ENCODE measurements around the gene LCN9. TPM values are rescaled to one million over a fixed set of nuclear protein-coding genes. Genes with fewer than 3 reads are reported as not detected.

Gene LCN9
- total and polyA plus RNA-seq, 7 donors, result not detected

DNA sequence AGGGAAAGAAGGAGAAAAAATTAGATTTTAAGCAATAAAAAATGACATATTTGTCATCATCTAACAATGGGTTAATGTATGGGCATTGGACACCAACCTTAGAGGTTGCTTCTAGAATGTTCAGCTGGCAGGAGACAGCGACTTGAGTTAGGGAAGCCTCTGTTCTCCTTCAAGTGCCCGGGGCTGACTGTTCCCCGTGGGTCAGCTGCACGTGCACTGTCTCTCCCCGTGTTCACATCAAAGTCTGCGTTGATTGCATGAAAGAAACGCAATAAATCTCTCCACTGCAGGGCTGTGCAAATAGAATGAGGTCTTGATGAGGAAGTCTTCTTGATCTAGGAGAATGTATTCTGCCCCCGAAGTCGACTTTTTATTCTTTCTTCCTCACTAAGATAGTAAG lies 23.9 kb upstream of the LCN9 start, which contains the start of gene GLT6D1:
Gene GLT6D1, minus strand, starts transcription at position 345 of the 400 bp plus-strand sequence. CDS start 353 bp downstream, outside the sequence.
- Histone ChIP-seq H3K4me1 (no peaks in the 10 kb centered on the region), H3K9me3 (peaks cover 0 to 1% (median under 1%) of the 10 kb centered on the region in 4 donors), H3K36me3 (no peaks in the 10 kb centered on the region), H3K4me3 (no peak within 1 kb of the TSS), H3K27me3 (peaks cover 0 to 35% (median 6%) of the 10 kb centered on the region in 3 donors), H3K27ac (no peak within 1 kb of the TSS)
- intact Hi-C loops (cut with DNase I), result no loop called here
- no peak for DNase-seq
- 41 to 65% methylated on average over 9 of the region's 9 CpGs for WGBS, 2 donors
- no peak for TF ChIP-seq POLR2A (IDR thresholded peaks at IDR 0.05)
- TF ChIP-seq EP300 (IDR thresholded peaks at IDR 0.05), result no peak
- TF ChIP-seq, protein P1, sequence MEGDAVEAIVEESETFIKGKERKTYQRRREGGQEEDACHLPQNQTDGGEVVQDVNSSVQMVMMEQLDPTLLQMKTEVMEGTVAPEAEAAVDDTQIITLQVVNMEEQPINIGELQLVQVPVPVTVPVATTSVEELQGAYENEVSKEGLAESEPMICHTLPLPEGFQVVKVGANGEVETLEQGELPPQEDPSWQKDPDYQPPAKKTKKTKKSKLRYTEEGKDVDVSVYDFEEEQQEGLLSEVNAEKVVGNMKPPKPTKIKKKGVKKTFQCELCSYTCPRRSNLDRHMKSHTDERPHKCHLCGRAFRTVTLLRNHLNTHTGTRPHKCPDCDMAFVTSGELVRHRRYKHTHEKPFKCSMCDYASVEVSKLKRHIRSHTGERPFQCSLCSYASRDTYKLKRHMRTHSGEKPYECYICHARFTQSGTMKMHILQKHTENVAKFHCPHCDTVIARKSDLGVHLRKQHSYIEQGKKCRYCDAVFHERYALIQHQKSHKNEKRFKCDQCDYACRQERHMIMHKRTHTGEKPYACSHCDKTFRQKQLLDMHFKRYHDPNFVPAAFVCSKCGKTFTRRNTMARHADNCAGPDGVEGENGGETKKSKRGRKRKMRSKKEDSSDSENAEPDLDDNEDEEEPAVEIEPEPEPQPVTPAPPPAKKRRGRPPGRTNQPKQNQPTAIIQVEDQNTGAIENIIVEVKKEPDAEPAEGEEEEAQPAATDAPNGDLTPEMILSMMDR (IDR thresholded peaks at IDR 0.05), result no peak
- no peak for TF ChIP-seq POLR2AphosphoS5 (IDR thresholded peaks at IDR 0.05)

DNA sequence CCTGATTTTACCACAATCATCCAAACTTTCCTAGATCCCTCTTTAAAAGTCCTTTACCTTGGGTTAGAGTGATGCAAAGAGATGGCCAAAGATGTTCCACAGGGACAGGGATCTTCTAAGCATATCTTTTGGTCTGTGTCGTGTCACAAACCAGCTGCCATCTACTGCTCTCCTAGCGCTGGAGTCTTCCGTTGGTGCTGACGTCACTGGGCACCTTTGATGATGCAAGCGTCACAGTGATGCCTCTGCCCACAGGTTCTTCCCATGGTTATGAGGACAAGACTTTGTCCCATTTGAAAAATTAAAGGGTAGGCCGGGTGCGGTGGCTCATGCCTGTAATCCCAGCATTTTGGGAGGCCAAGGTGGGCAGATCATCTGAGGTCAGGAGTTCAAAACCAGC lies 22.1 kb upstream of the LCN9 start:
- 87% methylated on average over 7 of the region's 7 CpGs for WGBS, 2 donors
- H3K9me3 ChIP-seq, result peaks cover 0 to 14% (median 9%) of the 10 kb centered on the region in 4 donors
- H3K27me3 ChIP-seq, result peaks cover 0 to 25% (median 6%) of the 10 kb centered on the region in 3 donors
- no peak for DNase-seq
- no peaks in the 10 kb centered on the region for H3K36me3 ChIP-seq
- intact Hi-C loops (cut with DNase I), result no loop called here
- H3K4me3 ChIP-seq, result no peak overlapping the region
- TF ChIP-seq, protein P1 (IDR thresholded peaks at IDR 0.05), result no peak
- no peak for TF ChIP-seq POLR2AphosphoS5 (IDR thresholded peaks at IDR 0.05)
- no peak for TF ChIP-seq POLR2A (IDR thresholded peaks at IDR 0.05)
- no peak for TF ChIP-seq EP300 (IDR thresholded peaks at IDR 0.05)
- H3K4me1 ChIP-seq, result no peaks in the 10 kb centered on the region
- H3K27ac ChIP-seq, result no peak overlapping the region

DNA sequence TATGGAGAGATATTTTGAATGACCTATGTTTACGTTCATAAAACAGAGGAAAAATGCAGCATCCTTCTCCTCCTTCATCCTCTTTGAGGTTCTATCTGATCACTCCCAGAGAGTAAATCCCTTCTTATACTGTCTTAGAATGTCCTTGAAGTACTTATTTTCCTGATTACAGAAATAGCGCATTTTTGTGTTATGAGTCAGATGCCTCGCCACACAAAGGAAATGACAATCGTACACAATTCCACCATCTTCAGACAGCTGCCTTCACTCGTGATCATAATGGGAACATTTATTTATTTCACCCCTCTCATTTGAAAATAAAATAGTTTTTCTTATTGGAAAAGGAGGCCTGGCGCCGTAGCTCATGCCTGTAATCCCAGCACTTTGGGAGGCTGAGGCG lies 21.4 kb upstream of the LCN9 start:
- WGBS, 2 donors, result 66 to 77% methylated on average over 8 of the region's 8 CpGs

DNA sequence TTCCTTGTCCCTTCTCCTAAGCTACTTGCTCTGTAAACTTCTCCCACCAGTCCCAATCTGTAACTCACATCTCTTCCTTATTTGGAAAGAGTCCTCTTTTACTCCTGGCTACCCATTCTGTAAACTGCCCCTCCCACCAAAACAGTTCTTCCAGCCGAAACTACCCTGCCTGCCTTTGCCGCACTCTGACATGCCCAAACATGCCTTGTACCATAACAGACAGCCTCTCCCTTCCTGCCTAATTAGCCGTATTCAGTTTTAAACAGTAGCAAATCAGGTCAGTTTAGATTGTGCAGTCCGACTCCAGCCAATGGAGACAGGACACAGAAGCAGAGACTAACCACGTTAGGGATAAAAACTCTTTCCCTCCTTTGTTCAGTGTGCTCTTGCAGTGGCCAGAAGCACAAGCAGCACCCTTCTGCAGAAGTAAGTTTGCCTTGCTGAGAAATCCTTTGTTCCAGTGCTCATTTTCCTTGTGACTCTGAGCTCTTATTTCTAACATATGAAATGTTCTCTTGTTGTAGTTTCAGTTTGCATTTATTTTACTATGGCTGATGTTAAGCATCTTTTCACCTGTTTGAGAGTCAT lies 18.4 kb upstream of the LCN9 start:
- H3K4me1 ChIP-seq, result no peaks in the 10 kb centered on the region
- intact Hi-C loops (cut with DNase I), result no loop called here
- no peak overlapping the region for H3K27ac ChIP-seq
- TF ChIP-seq POLR2A (IDR thresholded peaks at IDR 0.05), result no peak
- TF ChIP-seq EP300 (IDR thresholded peaks at IDR 0.05), result no peak
- TF ChIP-seq POLR2AphosphoS5 (IDR thresholded peaks at IDR 0.05), result no peak
- TF ChIP-seq, protein P1 (IDR thresholded peaks at IDR 0.05), result no peak
- no peak overlapping the region for H3K4me3 ChIP-seq
- H3K36me3 ChIP-seq, result no peaks in the 10 kb centered on the region
- 82 to 84% methylated on average over 5 of the region's 5 CpGs for WGBS, 2 donors
- peaks cover 0 to 5% (median 0%) of the 10 kb centered on the region in 3 donors for H3K27me3 ChIP-seq
- no peak for DNase-seq
- H3K9me3 ChIP-seq, result peaks cover 8 to 36% (median 26%) of the 10 kb centered on the region in 4 donors

More for the DNA sequence above, 21.4 kb upstream of the LCN9 start:
- H3K36me3 ChIP-seq, result no peaks in the 10 kb centered on the region
- H3K27ac ChIP-seq, result no peak overlapping the region
- DNase-seq, result no peak
- TF ChIP-seq POLR2AphosphoS5 (IDR thresholded peaks at IDR 0.05) (no peak), EP300 (IDR thresholded peaks at IDR 0.05) (no peak), POLR2A (IDR thresholded peaks at IDR 0.05) (no peak)
- TF ChIP-seq, protein P1 (IDR thresholded peaks at IDR 0.05), result no peak
- H3K9me3 ChIP-seq, result peaks cover 0 to 14% (median 9%) of the 10 kb centered on the region in 4 donors
- no peak overlapping the region for H3K4me3 ChIP-seq
- intact Hi-C loops (cut with DNase I), result no loop called here
- H3K4me1 ChIP-seq, result no peaks in the 10 kb centered on the region
- peaks cover 0 to 19% (median 6%) of the 10 kb centered on the region in 3 donors for H3K27me3 ChIP-seq
